Measurements from ENCODE around the gene TRIM40. TPM values are rescaled to one million over a fixed set of nuclear protein-coding genes. Genes with fewer than 3 reads are reported as not detected.

The TRIM40 gene
- total RNA-seq, 1 donor from 2014 or later, result not detected

GRCh38 chr6:30195951-30196350 lies 60.0 kb downstream of the TRIM40 start:
- DNase-seq (ENCODE audit: low spot score), result no peak

- DNase-seq (ENCODE audit: low spot score), result no peak
Observed at GRCh38 chr6:30196376-30196775, 60.4 kb downstream of the TRIM40 start.

Other genes starting within 250 kb of the TRIM40 start
- 526 TPM for gene HLA-A, start 193.6 kb upstream of the TRIM40 start, total RNA-seq
- gene POLR1H, start 74.9 kb upstream of the TRIM40 start, total RNA-seq, result 21.1 TPM
- 41.1 TPM for gene PPP1R11, start 68.9 kb upstream of the TRIM40 start, total RNA-seq
- gene RNF39, start 60.4 kb upstream of the TRIM40 start, total RNA-seq, result not detected
- gene TRIM31, start 23.1 kb upstream of the TRIM40 start, total RNA-seq, result not detected
- not detected for gene TRIM10, start 25.1 kb downstream of the TRIM40 start, total RNA-seq
- gene TRIM15, start 27.4 kb downstream of the TRIM40 start, total RNA-seq, result not detected
- 32.1 TPM for gene TRIM26, start 77.3 kb downstream of the TRIM40 start, total RNA-seq
- gene TRIM39, start 190.8 kb downstream of the TRIM40 start, total RNA-seq, result 10.4 TPM
- 22.8 TPM for gene RPP21, start 209.0 kb downstream of the TRIM40 start, total RNA-seq